Thoracic aorta (tissue), 2 donors: ENCODE results near the gene TBC1D19. TPM values are rescaled to one million over a fixed set of nuclear protein-coding genes. Genes with fewer than 3 reads are reported as not detected.
A peak's percentile ranks its signal among the peaks of the same experiment; 100 is the strongest.
"Not testable (repeated sequence)": the region's sequence is repeated elsewhere in the genome, so short reads cannot be mapped to it uniquely, and the experiment has no call there.

ENCODE experiments used
- ATAC-seq: fragments of 150-250 bp; one replicate; pipeline ENCODE4 v1.8.0; 2017; ENCODE audit warnings: low read depth; ENCODE audit not compliant: insufficient number of reproducible peaks, low FRiP score
- DNase-seq: peaks from one replicate; pipeline ENCODE4 v3.0.0-alpha.2; 2020; ENCODE audit warnings: low spot score
- H3K27ac ChIP-seq, 2 donors: fragments of 200-600 bp; sonication (generic); 1 replicate in 1 of 2; 2 replicates in 1 of 2; pipeline ENCODE4 v1.5.1; 2016; ENCODE audit warnings: mild to moderate bottlenecking in 2 of 2, moderate library complexity in 2 of 2
- H3K27me3 ChIP-seq: fragments of 200-600 bp; sonication (generic); replicated peaks from 2 replicates; pipeline ENCODE4 v1.6.0; 2016; ENCODE audit warnings: mild to moderate bottlenecking; ENCODE audit not compliant: insufficient read depth
- H3K36me3 ChIP-seq: fragments of 200-600 bp; sonication (generic); one replicate; pipeline ENCODE4 v1.5.1; 2016
- H3K4me1 ChIP-seq, 2 donors: fragments of 200-600 bp; sonication (generic); 1 replicate in 1 of 2; 2 replicates in 1 of 2; pipeline versions ENCODE4 v1.5.1 to v1.6.0; 2016; ENCODE audit warnings: low read depth in 2 of 2, mild to moderate bottlenecking in 1 of 2; ENCODE audit not compliant: control insufficient read depth in 1 of 2
- H3K4me3 ChIP-seq: fragments of 200-600 bp; sonication (generic); 2 replicates; pipeline ENCODE4 v1.5.1; 2016; ENCODE audit warnings: mild to moderate bottlenecking
- H3K9me3 ChIP-seq: fragments of 200-600 bp; sonication (generic); 2 replicates; pipeline ENCODE4 v1.5.1; 2016
- CTCF ChIP-seq: fragments of 200-600 bp; sonication (generic); IDR thresholded peaks from one replicate; pipeline ENCODE4 v1.5.1; 2019; ENCODE audit warnings: antibody characterized with exemption
- total RNA-seq, 2 donors: library from RNA; depleted of rRNA; stranded (reverse); fragments of >200 nt; gene quantifications; one replicate each; pipeline versions ENCODE4 v1.1.0 to v1.2.3, GENCODE V29; 2016

TBC1D19 gene
- 10 to 100 TPM in 1 of 2 donors, 1 to 10 TPM in 1; 9.1 to 19.4 TPM for total RNA-seq

- peak; percentile 51 for DNase-seq
- ATAC-seq = peak; percentile 84
- no peak for TF ChIP-seq CTCF
Observed at GRCh38 chr4:26583865-26584652, at the start of gene TBC1D19. Gene TBC1D19 (plus strand): TSS chr4:26584084. CDS start chr4:26584194, 110 bp downstream.

GRCh38 chr4:26542991-26543390, 40.9 kb upstream of the TBC1D19 start:
- Histone ChIP-seq H3K4me1 (no peaks in the 10 kb centered on the region), H3K4me3 (no peak overlapping the region), H3K27me3 (no peaks in the 10 kb centered on the region), H3K27ac (no peak overlapping the region), H3K36me3 (no peaks in the 10 kb centered on the region), H3K9me3 (peaks cover 6% of the 10 kb centered on the region)
- ATAC-seq = no peak
- no peak for DNase-seq
- TF ChIP-seq CTCF = no peak

More at GRCh38 chr4:26583865-26584652, at the start of gene TBC1D19:
- Histone ChIP-seq H3K27ac (peak within 1 kb of the TSS; percentile 43 to 44), H3K4me3 (peak within 1 kb of the TSS; percentile 84), H3K4me1 (peaks cover 6 to 13% of the 10 kb centered on the region in 2 donors), H3K27me3 (no peaks in the 10 kb centered on the region), H3K36me3 (no peaks in the 10 kb centered on the region), H3K9me3 (no peaks in the 10 kb centered on the region)

GRCh38 chr4:26544421-26544820, 39.5 kb upstream of the TBC1D19 start:
- no peak overlapping the region for H3K27ac ChIP-seq
- no peak overlapping the region for H3K4me3 ChIP-seq
- no peaks in the 10 kb centered on the region for H3K27me3 ChIP-seq
- no peak for DNase-seq
- no peak for TF ChIP-seq CTCF
- peaks cover 6% of the 10 kb centered on the region for H3K9me3 ChIP-seq
- H3K4me1 ChIP-seq = no peaks in the 10 kb centered on the region
- no peak for ATAC-seq
- no peaks in the 10 kb centered on the region for H3K36me3 ChIP-seq

- not testable (repeated sequence) for ATAC-seq, H3K4me1 ChIP-seq, DNase-seq, H3K27ac ChIP-seq, H3K4me3 ChIP-seq, H3K9me3 ChIP-seq, H3K27me3 ChIP-seq, H3K36me3 ChIP-seq
Observed at GRCh38 chr4:26548379-26548778, 35.5 kb upstream of the TBC1D19 start.

GRCh38 chr4:26557164-26557563, 26.7 kb upstream of the TBC1D19 start:
- no peak for ATAC-seq
- TF ChIP-seq CTCF = no peak
- no peaks in the 10 kb centered on the region for H3K4me1 ChIP-seq

More at GRCh38 chr4:26557164-26557563, 26.7 kb upstream of the TBC1D19 start:
- Histone ChIP-seq H3K27me3 (no peaks in the 10 kb centered on the region), H3K4me3 (no peak overlapping the region), H3K9me3 (no peaks in the 10 kb centered on the region), H3K36me3 (no peaks in the 10 kb centered on the region), H3K27ac (no peak overlapping the region)
- no peak for DNase-seq
